ENCODE data around the gene KRTAP4-9. TPM values are rescaled to one million over a fixed set of nuclear protein-coding genes. Genes with fewer than 3 reads are reported as not detected.
"Not testable (repeated sequence)": the region's sequence is repeated elsewhere in the genome, so short reads cannot be mapped to it uniquely, and the experiment has no call there.

The KRTAP4-9 gene
- total RNA-seq, 1 experiment from 2014 or later = 1.0 TPM

- Histone ChIP-seq H3K27ac (ENCODE audit: low read depth, low read length, poor library complexity, severe bottlenecking) (no peak overlapping the region), H3K9me3 (ENCODE audit: low read depth, low read length, poor library complexity, severe bottlenecking) (no peaks in the 10 kb centered on the region), H3K4me1 (ENCODE audit: insufficient read depth, low read length, poor library complexity, severe bottlenecking) (no peaks in the 10 kb centered on the region), H3K4me3 (ENCODE audit: low read depth, low read length, poor library complexity, severe bottlenecking) (no peak overlapping the region), H3K27me3 (replicated peaks; ENCODE audit: insufficient read depth, low read depth, low read length, poor library complexity) (no peaks in the 10 kb centered on the region), H3K36me3 (ENCODE audit: insufficient read depth, low read length, poor library complexity, severe bottlenecking) (no peaks in the 10 kb centered on the region)
- POLR2A ChIA-PET (ENCODE audit: low non-redundant PET) = no interaction called here
- CTCF ChIA-PET = no interaction called here
- intact Hi-C loops (cut with micrococcal nuclease; ENCODE audit: unreplicated experiment) = no loop called here
- no TSS peak for BruUV-seq (replicated peaks)
- no peak for TF ChIP-seq EZH2 (IDR thresholded peaks at IDR 0.05; ENCODE audit: borderline replicate concordance, low read depth, low read length, poor library complexity, severe bottlenecking)
- TF ChIP-seq CTCF (conservative IDR thresholded peaks at IDR 0.05; ENCODE audit: low read depth, low read length) = no peak
- DNase-seq (ENCODE audit: low spot score) = no peak
These were observed 11.1 kb downstream of the KRTAP4-9 start for GRCh38 chr17:41116297-41116696.

- H3K27ac ChIP-seq (ENCODE audit: low read depth, low read length, poor library complexity, severe bottlenecking); H3K36me3 ChIP-seq (ENCODE audit: insufficient read depth, low read length, poor library complexity, severe bottlenecking); H3K9me3 ChIP-seq (ENCODE audit: low read depth, low read length, poor library complexity, severe bottlenecking); BruUV-seq (replicated peaks); intact Hi-C loops (cut with micrococcal nuclease; ENCODE audit: unreplicated experiment); H3K4me3 ChIP-seq (ENCODE audit: low read depth, low read length, poor library complexity, severe bottlenecking); DNase-seq (ENCODE audit: low spot score); CTCF ChIA-PET; H3K4me1 ChIP-seq (ENCODE audit: insufficient read depth, low read length, poor library complexity, severe bottlenecking); H3K27me3 ChIP-seq (replicated peaks; ENCODE audit: insufficient read depth, low read depth, low read length, poor library complexity); POLR2A ChIA-PET (ENCODE audit: low non-redundant PET): not testable (repeated sequence)
These were observed 12.7 kb downstream of the KRTAP4-9 start, which contains the start of gene KRTAP4-11 for GRCh38 chr17:41117846-41118386. Gene KRTAP4-11, minus strand, starts transcription at chr17:41118373. Its CDS starts 58 bp downstream, at chr17:41118315.

GRCh38 chr17:41118721-41119120 is 13.5 kb downstream of the KRTAP4-9 start:
- POLR2A ChIA-PET (ENCODE audit: low non-redundant PET) = no interaction called here
- H3K27ac ChIP-seq (ENCODE audit: low read depth, low read length, poor library complexity, severe bottlenecking) = no peak overlapping the region
- BruUV-seq (replicated peaks) = no TSS peak
- intact Hi-C loops (cut with micrococcal nuclease; ENCODE audit: unreplicated experiment) = no loop called here
- H3K9me3 ChIP-seq (ENCODE audit: low read depth, low read length, poor library complexity, severe bottlenecking) = no peaks in the 10 kb centered on the region
- CTCF ChIA-PET = no interaction called here
- no peaks in the 10 kb centered on the region for H3K4me1 ChIP-seq (ENCODE audit: insufficient read depth, low read length, poor library complexity, severe bottlenecking)
- no peak for TF ChIP-seq EZH2 (IDR thresholded peaks at IDR 0.05; ENCODE audit: borderline replicate concordance, low read depth, low read length, poor library complexity, severe bottlenecking)
- no peak for TF ChIP-seq CTCF (conservative IDR thresholded peaks at IDR 0.05; ENCODE audit: low read depth, low read length)
- H3K4me3 ChIP-seq (ENCODE audit: low read depth, low read length, poor library complexity, severe bottlenecking) = no peak overlapping the region
- H3K27me3 ChIP-seq (replicated peaks; ENCODE audit: insufficient read depth, low read depth, low read length, poor library complexity) = no peaks in the 10 kb centered on the region
- DNase-seq (ENCODE audit: low spot score) = no peak
- no peaks in the 10 kb centered on the region for H3K36me3 ChIP-seq (ENCODE audit: insufficient read depth, low read length, poor library complexity, severe bottlenecking)

- CTCF ChIA-PET; H3K9me3 ChIP-seq (ENCODE audit: low read depth, low read length, poor library complexity, severe bottlenecking); BruUV-seq (replicated peaks); H3K4me1 ChIP-seq (ENCODE audit: insufficient read depth, low read length, poor library complexity, severe bottlenecking); H3K27ac ChIP-seq (ENCODE audit: low read depth, low read length, poor library complexity, severe bottlenecking); POLR2A ChIA-PET (ENCODE audit: low non-redundant PET); H3K27me3 ChIP-seq (replicated peaks; ENCODE audit: insufficient read depth, low read depth, low read length, poor library complexity); DNase-seq (ENCODE audit: low spot score); H3K4me3 ChIP-seq (ENCODE audit: low read depth, low read length, poor library complexity, severe bottlenecking); intact Hi-C loops (cut with micrococcal nuclease; ENCODE audit: unreplicated experiment); H3K36me3 ChIP-seq (ENCODE audit: insufficient read depth, low read length, poor library complexity, severe bottlenecking): not testable (repeated sequence)
These were observed 14.8 kb downstream of the KRTAP4-9 start for GRCh38 chr17:41119696-41120690.

Measured in A673 (cell line).